ENCODE results near the gene PORCN. TPM values are rescaled to one million over a fixed set of nuclear protein-coding genes. Genes with fewer than 3 reads are reported as not detected.

PORCN gene
- total RNA-seq, 1 experiment from 2014 or later = 12.6 TPM

DNA sequence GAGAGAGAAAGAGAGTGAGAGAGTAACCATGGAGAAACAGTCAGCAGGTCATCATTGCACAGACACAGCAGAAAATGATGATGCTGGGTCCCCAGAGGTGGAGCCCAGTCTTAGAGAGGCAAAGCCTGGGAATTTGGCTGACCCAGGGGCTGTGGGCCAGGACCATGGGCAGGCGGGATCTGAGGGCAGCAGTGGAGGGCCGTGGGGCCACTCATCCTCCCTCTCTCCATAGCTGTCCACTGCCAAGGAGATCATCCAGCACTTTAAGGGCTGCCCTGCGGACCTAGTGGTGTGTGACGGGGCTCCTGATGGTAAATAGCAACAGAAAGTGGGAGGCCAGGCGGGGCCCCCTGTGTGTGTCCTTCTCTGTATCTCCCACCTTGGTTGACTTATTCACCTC lies 30.0 kb upstream of the PORCN start:
- peaks cover 10 to 13% of the 10 kb centered on the region in 2 experiments for H3K4me1 Mint-ChIP-seq
- H2BK5ac ChIP-seq (ENCODE audit: insufficient read length, low read length) = no peak overlapping the region
- no peak overlapping the region for H3K27ac ChIP-seq (ENCODE audit: insufficient read length, low read depth, low read length)
- H2BK15ac ChIP-seq (ENCODE audit: low read depth, low read length) = no peak overlapping the region
- no peaks in the 10 kb centered on the region for H3K4me1 ChIP-seq (ENCODE audit: insufficient read depth, low read length)
- peaks cover 3% of the 10 kb centered on the region; the same call in 1 of the 2 replicates for H3K79me2 ChIP-seq (ENCODE audit: insufficient read depth, low read length)
- no peak overlapping the region for H2BK120ac ChIP-seq (ENCODE audit: low read depth, low read length, poor library complexity, severe bottlenecking)
- no peak overlapping the region for H3K27ac Mint-ChIP-seq
- no peak overlapping the region for H3K56ac ChIP-seq (ENCODE audit: insufficient read length, low read depth, low read length)
- no peak overlapping the region for H4K5ac ChIP-seq (ENCODE audit: insufficient read length, low read depth, low read length)
- H2BK12ac ChIP-seq (ENCODE audit: insufficient read length, low read depth, low read length) = no peak overlapping the region
- no peak overlapping the region for H3T11ph ChIP-seq (ENCODE audit: low read length)
- no CpG with 5 or more reads among the region's 5 CpGs for WGBS (ENCODE audit: extremely low coverage, insufficient read length, low lambda C conversion rate)
- H2AFZ ChIP-seq (ENCODE audit: low read length) = no peak overlapping the region
- no peak overlapping the region for H3K9ac ChIP-seq (ENCODE audit: extremely low read depth, insufficient read length, low read length)
- no peak overlapping the region for H4K8ac ChIP-seq (replicated peaks; ENCODE audit: insufficient read length, low read depth, low read length)
- H4K91ac ChIP-seq (ENCODE audit: insufficient read length, low read depth, low read length) = no peak overlapping the region
- TF ChIP-seq, protein P1, sequence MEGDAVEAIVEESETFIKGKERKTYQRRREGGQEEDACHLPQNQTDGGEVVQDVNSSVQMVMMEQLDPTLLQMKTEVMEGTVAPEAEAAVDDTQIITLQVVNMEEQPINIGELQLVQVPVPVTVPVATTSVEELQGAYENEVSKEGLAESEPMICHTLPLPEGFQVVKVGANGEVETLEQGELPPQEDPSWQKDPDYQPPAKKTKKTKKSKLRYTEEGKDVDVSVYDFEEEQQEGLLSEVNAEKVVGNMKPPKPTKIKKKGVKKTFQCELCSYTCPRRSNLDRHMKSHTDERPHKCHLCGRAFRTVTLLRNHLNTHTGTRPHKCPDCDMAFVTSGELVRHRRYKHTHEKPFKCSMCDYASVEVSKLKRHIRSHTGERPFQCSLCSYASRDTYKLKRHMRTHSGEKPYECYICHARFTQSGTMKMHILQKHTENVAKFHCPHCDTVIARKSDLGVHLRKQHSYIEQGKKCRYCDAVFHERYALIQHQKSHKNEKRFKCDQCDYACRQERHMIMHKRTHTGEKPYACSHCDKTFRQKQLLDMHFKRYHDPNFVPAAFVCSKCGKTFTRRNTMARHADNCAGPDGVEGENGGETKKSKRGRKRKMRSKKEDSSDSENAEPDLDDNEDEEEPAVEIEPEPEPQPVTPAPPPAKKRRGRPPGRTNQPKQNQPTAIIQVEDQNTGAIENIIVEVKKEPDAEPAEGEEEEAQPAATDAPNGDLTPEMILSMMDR (conservative IDR thresholded peaks at IDR 0.05) = no peak
- H3K18ac ChIP-seq (ENCODE audit: insufficient read length, low read depth, low read length) = no peak overlapping the region
- H3K14ac ChIP-seq (ENCODE audit: insufficient read depth, low read length) = no peak overlapping the region
- peaks cover 35% of the 10 kb centered on the region for H3K9me3 ChIP-seq (ENCODE audit: control insufficient read depth, low read depth, low read length)
- H2AK5ac ChIP-seq (ENCODE audit: insufficient read length, low read length) = no peak overlapping the region
- H2BK20ac ChIP-seq (ENCODE audit: low read depth, low read length, poor library complexity, severe bottlenecking) = no peak overlapping the region
- no peaks in the 10 kb centered on the region for H3K23me2 ChIP-seq (ENCODE audit: insufficient read length, low read depth, low read length, poor library complexity, severe bottlenecking)
- H3K9me3 Mint-ChIP-seq = peaks cover 75 to 85% of the 10 kb centered on the region in 2 experiments
- 0 out of 5 replicates have a peak overlapping the region, but pooled peaks of 1 of the 2 experiments have one; percentile 7 for H3K4me3 Mint-ChIP-seq
- no peaks in the 10 kb centered on the region for H3K27me3 ChIP-seq (ENCODE audit: insufficient read depth, low read length)
- no peaks in the 10 kb centered on the region for H3K79me1 ChIP-seq (ENCODE audit: insufficient read depth, low read depth, low read length, poor library complexity, severe bottlenecking)
- peaks cover 32 to 68% (median 52%) of the 10 kb centered on the region in 3 experiments for H3K36me3 Mint-ChIP-seq (ENCODE audit: insufficient read depth in 1 of 3, low read depth in 3 of 3)
- no peak overlapping the region for H3K4me2 ChIP-seq (ENCODE audit: insufficient read depth, insufficient read length, low read length)
- H3K4ac ChIP-seq (ENCODE audit: low read depth, low read length) = no peak overlapping the region
- H3K23ac ChIP-seq (ENCODE audit: insufficient read length, low read depth, low read length) = no peak overlapping the region
- H4K20me1 ChIP-seq (ENCODE audit: control insufficient read depth, insufficient read depth, insufficient read length) = no peaks in the 10 kb centered on the region
- no peak for DNase-seq
- H3K27me3 Mint-ChIP-seq (ENCODE audit: low read depth) = peaks cover 1% of the 10 kb centered on the region

Data from H9 (cell line).